ENCODE measurements around the gene CZIB.

The CZIB gene

GRCh38 chr1:53195246-53196016, 25.0 kb downstream of the CZIB start:
- no peaks in the 10 kb centered on the region for H3K36me3 ChIP-seq
- no peak overlapping the region for H3K4me3 ChIP-seq (ENCODE audit: low read depth in 1 of 2, low read length in 1 of 2)
- H3K4me1 ChIP-seq (ENCODE audit: control insufficient read depth in 1 of 2, insufficient read depth in 1 of 2, low read depth in 1 of 2, low read length in 1 of 2), result peaks cover 21% of the 10 kb centered on the region in 2 experiments
- peak overlapping the region; percentile 97 for H3K27ac ChIP-seq
- no peaks in the 10 kb centered on the region for H3K27me3 ChIP-seq
- TF ChIP-seq, protein P1, sequence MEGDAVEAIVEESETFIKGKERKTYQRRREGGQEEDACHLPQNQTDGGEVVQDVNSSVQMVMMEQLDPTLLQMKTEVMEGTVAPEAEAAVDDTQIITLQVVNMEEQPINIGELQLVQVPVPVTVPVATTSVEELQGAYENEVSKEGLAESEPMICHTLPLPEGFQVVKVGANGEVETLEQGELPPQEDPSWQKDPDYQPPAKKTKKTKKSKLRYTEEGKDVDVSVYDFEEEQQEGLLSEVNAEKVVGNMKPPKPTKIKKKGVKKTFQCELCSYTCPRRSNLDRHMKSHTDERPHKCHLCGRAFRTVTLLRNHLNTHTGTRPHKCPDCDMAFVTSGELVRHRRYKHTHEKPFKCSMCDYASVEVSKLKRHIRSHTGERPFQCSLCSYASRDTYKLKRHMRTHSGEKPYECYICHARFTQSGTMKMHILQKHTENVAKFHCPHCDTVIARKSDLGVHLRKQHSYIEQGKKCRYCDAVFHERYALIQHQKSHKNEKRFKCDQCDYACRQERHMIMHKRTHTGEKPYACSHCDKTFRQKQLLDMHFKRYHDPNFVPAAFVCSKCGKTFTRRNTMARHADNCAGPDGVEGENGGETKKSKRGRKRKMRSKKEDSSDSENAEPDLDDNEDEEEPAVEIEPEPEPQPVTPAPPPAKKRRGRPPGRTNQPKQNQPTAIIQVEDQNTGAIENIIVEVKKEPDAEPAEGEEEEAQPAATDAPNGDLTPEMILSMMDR (IDR thresholded peaks at IDR 0.05), result no peak
- no peaks in the 10 kb centered on the region for H3K9me3 ChIP-seq

- TF ChIP-seq, protein P1 (IDR thresholded peaks at IDR 0.05), result no peak
- no peak overlapping the region for H3K27ac ChIP-seq
- H3K4me3 ChIP-seq (ENCODE audit: low read depth in 1 of 2, low read length in 1 of 2), result no peak overlapping the region
- H3K27me3 ChIP-seq, result no peaks in the 10 kb centered on the region
- no peaks in the 10 kb centered on the region for H3K9me3 ChIP-seq
- H3K36me3 ChIP-seq, result no peaks in the 10 kb centered on the region
- H3K4me1 ChIP-seq (ENCODE audit: control insufficient read depth in 1 of 2, insufficient read depth in 1 of 2, low read depth in 1 of 2, low read length in 1 of 2), result no peaks in the 10 kb centered on the region
These were observed 30.2 kb downstream of the CZIB start for GRCh38 chr1:53190210-53190611.

GRCh38 chr1:53189061-53189460, 31.4 kb downstream of the CZIB start:
- Histone ChIP-seq H3K4me1 (ENCODE audit: control insufficient read depth in 1 of 2, insufficient read depth in 1 of 2, low read depth in 1 of 2, low read length in 1 of 2) (no peaks in the 10 kb centered on the region), H3K9me3 (no peaks in the 10 kb centered on the region), H3K4me3 (ENCODE audit: low read depth in 1 of 2, low read length in 1 of 2) (no peak overlapping the region), H3K27me3 (no peaks in the 10 kb centered on the region), H3K27ac (no peak overlapping the region), H3K36me3 (no peaks in the 10 kb centered on the region)
- TF ChIP-seq, protein P1 (IDR thresholded peaks at IDR 0.05), result no peak

DNA sequence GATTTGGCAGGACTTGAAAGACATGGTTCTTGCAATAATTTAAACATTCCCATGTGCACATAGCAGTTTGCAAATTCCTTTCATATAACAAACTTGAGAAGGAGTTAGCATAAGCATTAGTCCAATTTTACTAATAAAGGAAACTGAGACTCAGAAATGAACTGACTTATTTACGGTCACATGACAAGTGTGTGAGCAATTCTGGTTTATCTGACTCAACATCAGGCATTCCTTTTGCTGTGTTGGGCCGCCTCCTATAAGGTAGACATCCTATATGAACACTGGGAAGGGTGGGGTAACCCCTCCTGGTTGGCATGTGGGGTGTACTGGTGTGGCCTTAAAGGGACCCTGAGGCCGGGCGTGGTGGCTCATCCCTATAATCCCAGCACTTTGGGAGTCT, 32.3 kb downstream of the CZIB start:
- Histone ChIP-seq H3K4me1 (ENCODE audit: control insufficient read depth in 1 of 2, insufficient read depth in 1 of 2, low read depth in 1 of 2, low read length in 1 of 2) (no peaks in the 10 kb centered on the region), H3K27ac (no peak overlapping the region), H3K27me3 (no peaks in the 10 kb centered on the region), H3K9me3 (no peaks in the 10 kb centered on the region), H3K36me3 (no peaks in the 10 kb centered on the region), H3K4me3 (ENCODE audit: low read depth in 1 of 2, low read length in 1 of 2) (no peak overlapping the region)
- TF ChIP-seq, protein P1 (IDR thresholded peaks at IDR 0.05), result no peak

GRCh38 chr1:53187401-53187800, 33.0 kb downstream of the CZIB start:
- Histone ChIP-seq H3K27me3 (no peaks in the 10 kb centered on the region), H3K4me1 (ENCODE audit: control insufficient read depth in 1 of 2, insufficient read depth in 1 of 2, low read depth in 1 of 2, low read length in 1 of 2) (no peaks in the 10 kb centered on the region), H3K9me3 (no peaks in the 10 kb centered on the region), H3K4me3 (ENCODE audit: low read depth in 1 of 2, low read length in 1 of 2) (no peak overlapping the region), H3K36me3 (no peaks in the 10 kb centered on the region), H3K27ac (no peak overlapping the region)
- TF ChIP-seq, protein P1 (IDR thresholded peaks at IDR 0.05), result no peak

All from neutrophil (primary cell).